WTC11 (cell line): ENCODE data around the gene NEO1.

Source experiments
- ATF1 ChIP-seq: sonication (generic); formaldehyde crosslinking; IDR thresholded peaks from 2 replicates; pipeline ENCODE4 v1.8.1; 2023; ENCODE audit warnings: mild to moderate bottlenecking, moderate library complexity, missing genetic modification reagents
- CREB1 ChIP-seq: sonication (generic); formaldehyde crosslinking; IDR thresholded peaks from 2 replicates; pipeline ENCODE4 v1.8.0; 2023; ENCODE audit warnings: mild to moderate bottlenecking, missing genetic modification reagents
- CTCF ChIP-seq: fragments of 200-600 bp; IDR thresholded peaks from 2 replicates; pipeline ENCODE4 v1.8.0; 2022; ENCODE audit warnings: antibody characterized with exemption
- GABPB1 ChIP-seq: sonication (generic); formaldehyde crosslinking; IDR thresholded peaks from 2 replicates; pipeline ENCODE4 v1.8.1; 2023; ENCODE audit warnings: mild to moderate bottlenecking, missing genetic modification reagents
- MAX ChIP-seq: sonication (generic); formaldehyde crosslinking; IDR thresholded peaks from 2 replicates; pipeline ENCODE4 v1.8.0; 2022; ENCODE audit warnings: mild to moderate bottlenecking, missing genetic modification reagents
- SMAD3 ChIP-seq: sonication (generic); formaldehyde crosslinking; IDR thresholded peaks from 2 replicates; pipeline ENCODE4 v1.8.0; 2022; ENCODE audit warnings: missing genetic modification reagents, mild to moderate bottlenecking, borderline replicate concordance
- USF1 ChIP-seq: sonication (generic); formaldehyde crosslinking; IDR thresholded peaks from 2 replicates; pipeline ENCODE4 v1.8.0; 2022; ENCODE audit warnings: mild to moderate bottlenecking, missing genetic modification reagents
- ZNF121 ChIP-seq: sonication (generic); formaldehyde crosslinking; IDR thresholded peaks from 2 replicates; pipeline ENCODE4 v1.8.0; 2023; ENCODE audit warnings: missing genetic modification reagents

DNA sequence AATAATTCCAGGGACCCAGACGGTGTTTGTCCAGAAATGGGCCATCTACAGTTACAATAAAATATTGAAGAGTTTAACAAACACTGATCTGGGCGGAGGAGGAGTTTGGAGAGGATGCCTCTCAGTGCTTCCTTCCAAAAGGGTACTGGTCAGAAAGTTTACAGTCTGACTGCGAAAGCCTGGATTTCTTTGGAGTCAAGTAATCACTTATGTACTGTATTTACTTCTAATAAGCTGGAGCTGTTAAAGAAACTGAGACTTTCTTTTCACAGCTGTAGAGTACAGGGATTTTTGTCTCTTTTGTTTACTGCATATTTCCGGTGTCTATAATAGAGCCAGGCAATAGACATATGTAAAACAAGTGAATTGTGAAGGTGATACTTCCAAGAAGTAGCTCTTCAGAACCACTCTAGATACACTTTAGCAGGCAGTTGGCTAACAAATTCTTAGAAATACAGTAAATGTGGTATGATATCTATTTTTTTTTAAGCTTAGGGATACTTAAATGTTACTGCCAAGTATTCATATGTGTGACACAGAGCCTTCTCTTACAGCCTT is 22.1 kb upstream of the NEO1 start:
- TF ChIP-seq CTCF (no peak), CREB1 (CRISPR knock-in tag) (no peak), ATF1 (CRISPR knock-in tag) (no peak), GABPB1 (CRISPR knock-in tag) (no peak), MAX (CRISPR knock-in tag) (no peak), ZNF121 (CRISPR knock-in tag) (no peak), USF1 (CRISPR knock-in tag) (no peak), SMAD3 (no peak)
